ENCODE measurements around the gene NSUN6.
"Not testable (repeated sequence)": the region's sequence is repeated elsewhere in the genome, so short reads cannot be mapped to it uniquely, and the experiment has no call there.

Gene NSUN6

DNA sequence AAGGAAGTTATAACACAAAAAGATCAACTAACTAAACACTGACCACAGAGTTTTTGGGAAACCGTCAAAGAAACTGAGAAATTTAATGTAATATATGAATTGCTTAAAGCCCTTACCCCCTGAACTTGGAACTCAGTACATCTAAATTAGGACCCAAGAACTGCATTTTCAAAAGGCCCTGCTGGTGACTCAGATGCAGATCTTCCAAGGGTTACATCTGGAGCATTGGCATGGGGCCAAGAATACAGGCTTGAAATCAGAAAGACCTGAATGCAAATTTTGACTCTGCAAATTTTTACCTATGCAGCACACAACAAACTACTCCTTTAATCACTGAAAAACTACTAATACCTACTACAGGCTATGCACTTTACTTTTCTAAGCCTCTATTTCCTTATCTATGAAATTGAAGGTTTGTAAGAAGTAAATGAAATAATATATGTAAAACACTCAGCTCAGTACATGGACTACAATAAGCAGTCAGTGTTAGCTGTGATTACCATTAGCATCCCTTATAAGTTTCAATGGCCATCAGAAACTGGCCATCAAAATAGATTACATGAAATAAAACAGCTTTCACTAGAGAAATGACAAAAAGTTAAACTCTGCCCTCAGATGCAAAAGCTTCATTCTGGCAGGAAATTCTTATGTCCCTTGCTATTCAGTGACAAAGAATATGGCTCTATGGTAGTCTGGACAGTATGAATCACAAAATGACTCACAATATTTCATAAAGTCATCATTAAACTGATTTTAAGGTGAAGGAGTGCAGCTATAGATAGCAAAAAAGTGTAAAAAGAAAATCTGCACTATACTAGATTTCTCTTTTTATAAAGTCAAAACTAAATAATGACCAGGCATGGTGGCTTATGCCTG is 43.6 kb downstream of the NSUN6 start:
- DNase-seq = no peak

DNA sequence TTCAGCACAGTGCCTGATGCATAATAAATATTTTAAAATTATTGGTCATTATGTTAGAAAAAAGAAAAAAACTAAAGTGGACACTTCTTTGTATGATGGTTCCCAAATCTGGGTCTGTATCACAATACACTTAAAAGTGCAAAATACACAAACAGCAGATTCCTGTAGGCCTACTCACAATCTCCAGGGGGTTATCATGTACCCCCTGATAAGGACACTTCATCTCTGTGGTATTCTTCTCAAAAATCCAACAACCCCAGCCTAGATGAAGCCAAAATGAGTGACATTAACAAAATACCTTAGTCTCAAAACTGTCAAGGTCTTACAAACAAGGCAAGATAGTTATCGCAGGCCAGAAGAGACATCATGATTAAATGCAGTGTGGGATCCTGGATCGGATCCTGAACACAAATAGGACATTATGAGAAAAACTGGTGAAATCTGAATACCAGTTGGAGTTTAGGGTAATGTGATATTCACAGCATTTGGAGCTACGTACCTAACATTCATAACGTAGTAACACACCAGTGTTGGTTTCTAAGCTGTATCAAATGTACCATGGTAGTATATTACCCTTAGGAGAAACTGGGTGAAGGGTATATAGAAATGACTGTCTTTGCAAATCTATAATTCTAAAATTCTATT is 45.2 kb downstream of the NSUN6 start:
- no peak for DNase-seq

DNA sequence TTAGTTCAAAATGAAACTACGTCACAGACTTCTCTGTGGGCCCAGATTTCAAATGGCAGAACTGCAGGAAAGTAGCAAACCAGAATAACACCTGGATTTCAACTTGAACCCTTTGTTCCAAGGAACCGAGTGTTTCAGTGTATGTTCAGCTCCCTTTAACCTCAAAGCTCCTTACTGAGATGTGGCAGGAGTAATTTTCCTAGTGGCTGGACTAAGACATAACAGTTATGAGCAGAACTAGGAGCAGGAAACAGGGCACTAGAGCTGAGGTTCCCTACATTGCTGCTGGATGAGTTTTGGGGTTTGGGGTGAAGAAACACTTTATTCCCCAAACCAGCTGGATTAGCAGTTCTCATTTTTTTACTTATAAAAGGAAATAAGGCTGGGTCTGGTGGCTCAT is 50.1 kb downstream of the NSUN6 start:
- no peak for DNase-seq

- no peak for DNase-seq
Measured at GRCh38 chr10:18599392-18599791, 52.0 kb downstream of the NSUN6 start.

DNA sequence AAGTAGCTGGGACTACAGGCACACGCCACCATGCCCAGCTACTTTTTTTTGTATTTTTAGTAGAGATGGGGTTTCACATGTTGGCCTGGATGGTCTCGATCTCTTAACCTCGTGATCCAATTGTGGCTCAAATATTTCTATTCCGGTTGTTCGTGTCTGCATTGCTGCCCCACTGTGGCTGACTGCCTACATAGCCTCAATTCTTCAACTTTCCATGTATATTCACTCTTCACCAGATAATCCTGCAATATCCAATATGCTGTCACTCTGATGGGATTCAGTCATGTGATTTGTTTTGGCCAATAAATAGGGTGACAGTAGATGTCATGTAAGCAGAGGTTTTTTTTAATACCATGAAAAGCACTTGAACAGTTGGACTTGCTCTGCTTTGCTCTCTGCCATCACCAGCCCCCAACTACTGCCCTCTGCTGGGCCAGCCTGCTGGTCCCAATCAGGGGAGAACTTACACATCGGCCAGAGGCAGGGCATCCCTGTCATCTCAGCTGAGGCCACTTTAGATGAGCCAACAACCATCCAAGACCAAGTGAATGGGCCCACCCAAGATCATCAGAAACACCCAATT is 56.7 kb downstream of the NSUN6 start:
- no peak for DNase-seq

GRCh38 chr10:18591141-18591540 is 60.2 kb downstream of the NSUN6 start:
- DNase-seq = not testable (repeated sequence)

- not testable (repeated sequence) for DNase-seq
Measured at GRCh38 chr10:18586637-18587036, 64.8 kb downstream of the NSUN6 start.

DNA sequence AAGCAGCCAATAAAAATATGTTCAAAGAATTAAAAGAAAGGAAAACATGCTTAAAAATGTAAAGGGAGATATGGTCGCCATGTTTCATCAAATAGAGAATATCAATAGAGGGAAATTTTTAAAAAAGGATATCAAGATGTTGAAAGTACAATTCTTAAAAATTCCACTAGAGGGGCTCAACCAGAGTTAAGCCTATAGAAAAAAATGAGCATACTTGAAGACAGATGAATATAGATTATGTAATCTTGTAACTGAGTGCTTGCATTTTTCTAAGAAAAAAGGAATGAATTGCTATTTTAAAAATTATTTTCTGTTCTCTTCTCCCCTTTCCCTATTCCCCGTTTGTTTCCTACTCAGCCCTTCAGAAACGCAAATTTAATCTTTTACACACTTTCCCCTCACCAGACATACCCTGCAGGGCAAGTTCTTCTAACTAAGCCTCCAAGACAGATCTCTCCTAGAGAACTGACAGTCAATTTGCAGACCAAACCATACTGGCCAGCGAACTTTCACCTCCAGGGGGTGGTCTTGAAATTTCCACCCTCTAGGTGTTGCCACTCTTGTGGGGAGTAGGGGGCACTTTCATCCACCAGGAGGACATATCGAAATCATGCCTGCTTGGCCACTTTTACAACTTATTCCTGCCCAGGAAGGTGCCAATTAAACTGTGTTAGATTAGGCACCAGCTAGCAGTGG is 67.7 kb downstream of the NSUN6 start:
- no peak for DNase-seq

GRCh38 chr10:18582803-18583202 is 68.6 kb downstream of the NSUN6 start:
- no peak for DNase-seq

DNA sequence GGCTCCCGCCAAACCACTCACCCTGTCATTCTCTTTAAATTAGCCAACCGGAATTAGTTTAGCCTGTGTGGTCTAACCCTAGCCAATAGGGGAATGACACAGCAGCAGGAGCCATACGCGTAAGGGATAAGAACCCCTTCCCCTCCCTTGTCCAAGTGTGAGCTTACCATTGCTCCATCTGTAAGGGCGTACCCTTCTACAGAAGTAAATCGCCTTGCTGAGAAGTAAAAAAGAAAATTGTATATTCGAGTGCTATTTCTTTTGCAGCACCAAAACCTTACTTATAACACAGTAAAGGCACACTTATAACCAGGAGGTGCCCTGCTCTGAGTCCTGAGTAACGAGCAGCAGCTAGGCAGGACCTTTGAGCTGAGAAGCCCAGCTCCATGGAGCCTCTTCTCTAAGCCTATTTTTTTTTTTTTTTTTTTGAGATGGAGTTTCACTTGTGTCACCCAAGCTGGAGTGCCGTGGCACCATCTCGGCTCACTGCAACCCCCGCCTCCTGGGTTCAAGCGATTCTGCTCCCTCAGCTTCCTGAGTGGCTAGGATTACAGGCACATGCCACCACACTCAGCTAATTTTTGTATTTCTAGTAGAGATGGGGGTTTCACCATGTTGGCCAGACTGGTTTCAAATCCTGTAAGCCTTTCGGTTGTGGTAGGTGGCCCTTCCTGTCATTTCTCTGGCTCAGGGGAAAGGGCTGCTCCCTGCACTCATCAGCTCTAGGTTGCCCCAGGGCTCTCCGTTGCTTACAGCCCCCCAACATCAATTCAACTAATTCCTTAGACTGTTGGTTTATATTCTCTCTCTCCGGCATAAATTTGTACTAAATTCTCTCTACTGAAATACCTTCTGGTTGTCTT is 73.3 kb downstream of the NSUN6 start:
- DNase-seq = no peak

GRCh38 chr10:18576586-18576985 is 74.8 kb downstream of the NSUN6 start:
- DNase-seq = no peak

- no peak for DNase-seq
Measured at GRCh38 chr10:18572959-18573561, 78.3 kb downstream of the NSUN6 start.

GRCh38 chr10:18571780-18572179 is 79.6 kb downstream of the NSUN6 start:
- no peak for DNase-seq

- DNase-seq = no peak
Measured at GRCh38 chr10:18571076-18571475, 80.3 kb downstream of the NSUN6 start.

- DNase-seq = not testable (repeated sequence)
Measured at GRCh38 chr10:18570386-18570785, 81.0 kb downstream of the NSUN6 start.

DNA sequence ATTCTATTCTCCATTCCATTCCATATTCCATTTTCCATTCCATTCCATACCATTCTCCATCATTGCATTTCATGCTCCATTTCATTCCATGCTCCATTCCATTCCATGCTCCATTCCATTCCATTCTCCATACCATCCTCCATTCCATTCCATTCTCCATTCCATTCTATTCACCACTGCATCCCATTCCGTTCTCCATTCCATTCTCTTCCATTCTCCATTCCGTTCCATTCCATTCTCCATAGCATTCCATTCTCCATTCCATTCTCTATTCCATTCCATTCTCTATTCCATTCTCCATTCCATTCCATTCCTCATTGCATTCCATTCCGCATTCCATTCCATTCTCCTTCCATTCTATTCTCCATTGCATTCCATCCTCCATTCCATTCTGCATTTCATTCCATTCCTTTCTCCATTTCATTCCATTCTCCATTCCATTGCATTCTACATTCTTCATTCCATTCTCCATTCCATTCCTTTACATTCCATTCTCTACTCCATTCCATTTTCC is 84.0 kb downstream of the NSUN6 start:
- DNase-seq = no peak

GRCh38 chr10:18566177-18566576 is 85.2 kb downstream of the NSUN6 start:
- no peak for DNase-seq

DNA sequence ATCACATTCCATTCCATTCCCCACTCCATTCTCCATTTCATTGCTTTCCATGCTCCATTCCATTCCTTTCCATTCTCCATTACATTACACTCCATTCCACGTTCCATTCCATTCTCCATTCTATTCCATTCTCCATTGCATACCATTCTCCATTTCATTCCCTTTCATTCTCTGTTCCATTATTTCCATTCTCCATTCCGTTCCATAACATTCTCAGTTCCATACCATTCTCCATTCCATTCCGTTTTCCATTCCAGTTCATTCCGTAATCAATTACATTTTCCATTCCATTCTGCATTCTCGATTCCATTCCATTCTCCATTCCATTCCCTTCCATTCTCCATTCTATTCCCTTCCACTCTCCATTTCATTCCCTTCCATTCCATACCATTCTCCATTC is 86.4 kb downstream of the NSUN6 start:
- no peak for DNase-seq

DNA sequence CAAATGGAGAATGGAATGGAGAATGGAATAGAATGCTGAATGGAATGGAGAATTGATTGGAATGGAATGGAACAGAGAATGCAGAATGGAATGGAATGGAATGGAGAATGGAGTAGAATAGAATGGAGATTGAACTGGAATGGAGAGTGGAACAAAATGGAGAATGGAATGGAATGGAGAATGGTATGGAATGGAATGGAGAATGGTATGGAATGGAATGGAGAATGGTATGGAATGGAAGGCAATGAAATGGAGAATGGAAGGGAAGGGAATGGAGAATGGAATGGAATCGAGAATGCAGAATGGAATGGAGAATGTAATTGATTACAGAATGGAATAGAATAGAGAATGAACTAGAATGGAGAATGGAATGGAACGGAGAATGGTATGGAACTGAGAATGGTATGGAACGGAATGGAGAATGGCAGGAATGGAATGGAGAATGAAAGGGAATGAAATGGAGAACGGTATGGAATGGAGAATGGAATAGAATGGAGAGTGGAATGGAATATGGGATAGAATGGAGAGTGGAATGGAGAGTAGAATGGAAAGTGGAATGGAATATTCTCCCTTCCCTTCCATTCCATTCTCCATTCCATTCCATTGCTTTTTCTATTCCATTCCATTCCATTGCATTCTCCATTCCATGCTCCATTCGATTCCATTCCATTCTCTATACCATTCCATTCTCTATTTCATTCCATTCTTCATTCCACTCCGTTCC is 88.2 kb downstream of the NSUN6 start:
- no peak for DNase-seq

DNA sequence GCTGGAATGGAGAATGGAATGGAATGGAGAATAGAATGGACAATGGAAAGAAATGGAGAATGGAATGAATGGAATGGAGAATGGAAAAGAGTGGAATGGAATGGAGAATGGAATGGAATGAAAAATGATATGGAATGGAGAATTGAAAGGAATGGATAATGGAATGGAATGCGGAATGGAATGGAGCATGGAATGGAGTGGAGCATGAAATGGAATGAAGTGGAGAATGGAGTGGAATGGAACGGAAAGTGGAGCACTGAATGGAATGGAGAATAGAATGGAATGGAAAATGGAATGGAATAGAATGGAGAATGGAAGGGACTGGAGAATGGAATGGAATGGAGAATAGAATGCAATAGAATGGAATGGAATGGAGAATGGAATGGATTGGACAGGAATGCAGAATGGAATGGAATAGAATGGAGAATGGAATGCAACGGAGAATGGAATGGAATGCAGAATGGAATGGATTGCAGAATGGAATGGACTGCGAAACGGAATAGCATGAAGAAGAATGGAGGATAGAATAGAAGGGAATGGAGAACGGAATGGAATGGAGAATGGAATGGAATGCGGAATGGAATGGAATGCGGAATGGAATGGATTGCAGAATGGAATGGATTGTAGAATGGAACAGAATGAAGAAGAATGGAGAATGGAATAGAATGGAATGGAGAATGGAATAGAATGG is 89.4 kb downstream of the NSUN6 start:
- no peak for DNase-seq

All from cortex of kidney (tissue), 1 donor.